ENCODE results near the gene CAMK1. TPM values are rescaled to one million over a fixed set of nuclear protein-coding genes. Genes with fewer than 3 reads are reported as not detected.

The CAMK1 gene
- total RNA-seq (31.2 TPM), polyA plus RNA-seq (ENCODE audit: insufficient read depth, low read depth, low replicate concordance) (52.7 TPM)
- long read RNA-seq, donor 1, partial matches to known transcripts: 15 of 26 reads
- long read RNA-seq, donor 1, other reads (novel, unspliced or antisense): 7 of 26 reads
- long read RNA-seq, donor 2, transcript CAMK1-201 (12 exons, 1,488 nt): major isoform, 8 of 9 reads
- long read RNA-seq, donor 2, partial matches to known transcripts: 0 of 9 reads
- long read RNA-seq, donor 2, other reads (novel, unspliced or antisense): 0 of 9 reads
- long read RNA-seq, donor 3, transcript CAMK1-201 (12 exons, 1,488 nt): major isoform, 6 of 7 reads
- long read RNA-seq, donor 3, partial matches to known transcripts: 0 of 7 reads
- long read RNA-seq, donor 3, other reads (novel, unspliced or antisense): 0 of 7 reads
- long read RNA-seq, donor 4, partial matches to known transcripts: 0 of 4 reads
- long read RNA-seq, donor 4, other reads (novel, unspliced or antisense): 0 of 4 reads
- long read RNA-seq, donor 5: 0 reads
- long read RNA-seq, donor 6, partial matches to known transcripts: 9 of 11 reads
- long read RNA-seq, donor 6, other reads (novel, unspliced or antisense): 0 of 11 reads
- long read RNA-seq, donor 7, transcript CAMK1-201 (12 exons, 1,488 nt): major isoform, 24 of 38 reads
- long read RNA-seq, donor 7, partial matches to known transcripts: 6 of 38 reads
- long read RNA-seq, donor 7, other reads (novel, unspliced or antisense): 8 of 38 reads
- long read RNA-seq, donor 8, transcript CAMK1-201 (12 exons, 1,488 nt): major isoform, 6 of 7 reads
- long read RNA-seq, donor 8, partial matches to known transcripts: 0 of 7 reads
- long read RNA-seq, donor 8, other reads (novel, unspliced or antisense): 0 of 7 reads
- long read RNA-seq, donor 9, partial matches to known transcripts: 0 of 1 reads
- long read RNA-seq, donor 9, other reads (novel, unspliced or antisense): 0 of 1 reads
- long read RNA-seq, donor 10, partial matches to known transcripts: 0 of 1 reads
- long read RNA-seq, donor 10, other reads (novel, unspliced or antisense): 0 of 1 reads

DNA sequence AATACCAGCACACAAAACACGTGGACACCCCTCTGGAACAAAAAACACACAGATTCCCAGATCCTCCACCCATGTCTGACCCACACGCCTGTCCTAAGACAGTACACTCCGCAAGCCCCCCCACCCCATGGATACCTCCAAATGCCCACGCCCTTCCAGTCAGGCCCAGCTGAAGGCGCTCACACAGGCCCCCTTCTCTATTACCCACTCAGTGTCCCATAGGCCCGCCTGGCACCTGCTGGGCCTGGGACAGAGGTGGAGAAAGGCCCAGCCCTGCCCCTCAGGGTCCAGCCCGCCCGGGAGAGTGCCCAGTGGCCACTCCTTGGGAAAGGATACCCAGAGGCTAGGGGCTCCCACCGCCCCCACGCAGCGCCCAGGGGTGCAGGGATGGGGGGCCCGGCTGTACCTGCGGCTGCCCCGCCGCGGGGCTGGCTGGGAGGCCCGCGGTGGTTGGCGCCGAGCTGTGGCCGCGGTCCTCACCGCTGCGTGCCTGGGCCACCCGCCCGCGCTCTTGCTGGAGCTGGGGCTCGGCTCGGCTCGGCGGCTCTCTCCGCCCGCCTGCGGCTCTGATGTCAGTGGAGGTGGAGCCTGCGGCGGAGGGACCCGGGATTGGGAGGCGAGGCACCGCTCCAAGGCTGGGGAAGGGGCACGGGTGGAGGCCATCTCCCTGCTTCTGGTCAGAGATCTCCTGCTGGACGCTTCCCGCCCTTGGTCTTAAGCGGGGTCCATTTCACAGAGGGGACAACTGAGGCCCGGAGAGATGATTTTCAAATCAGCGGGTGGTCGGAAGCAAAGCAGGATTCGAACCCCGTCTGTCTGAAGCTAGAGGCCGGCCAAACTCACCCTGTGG, at the start of gene CAMK1:
Gene CAMK1 (minus strand): TSS at position 522 of the 850 bp plus-strand sequence. CDS start 2,198 bp downstream, outside the sequence.
- Histone ChIP-seq H3K9ac (ENCODE audit: low read length in 3 of 3) (peak within 1 kb of the TSS; percentile 2 to 98 (median 79)), H3K9me3 (ENCODE audit: control insufficient read depth in 2 of 3, insufficient read depth in 1 of 3, low read length in 3 of 3) (no peaks in the 10 kb centered on the region), H3K27ac (ENCODE audit: low read depth in 2 of 2, low read length in 2 of 2) (peak within 1 kb of the TSS; percentile 77 to 91), H3K4me1 (ENCODE audit: control insufficient read depth in 2 of 3, insufficient read depth in 2 of 3, low read depth in 1 of 3, low read length in 3 of 3) (peaks cover 0 to 29% (median 27%) of the 10 kb centered on the region in 3 donors), H3K36me3 (ENCODE audit: control insufficient read depth in 2 of 3, insufficient read depth in 3 of 3, low read length in 3 of 3) (no peaks in the 10 kb centered on the region), H3K4me3 (ENCODE audit: low read length in 3 of 3) (peak within 1 kb of the TSS; percentile 56 to 73 (median 73)), H3K27me3 (ENCODE audit: control insufficient read depth, insufficient read depth, low read length) (no peaks in the 10 kb centered on the region)
- FAIRE-seq (no peak), DNase-seq (peak; percentile 86 to 95 (median 90))
- TF ChIP-seq, protein P1, sequence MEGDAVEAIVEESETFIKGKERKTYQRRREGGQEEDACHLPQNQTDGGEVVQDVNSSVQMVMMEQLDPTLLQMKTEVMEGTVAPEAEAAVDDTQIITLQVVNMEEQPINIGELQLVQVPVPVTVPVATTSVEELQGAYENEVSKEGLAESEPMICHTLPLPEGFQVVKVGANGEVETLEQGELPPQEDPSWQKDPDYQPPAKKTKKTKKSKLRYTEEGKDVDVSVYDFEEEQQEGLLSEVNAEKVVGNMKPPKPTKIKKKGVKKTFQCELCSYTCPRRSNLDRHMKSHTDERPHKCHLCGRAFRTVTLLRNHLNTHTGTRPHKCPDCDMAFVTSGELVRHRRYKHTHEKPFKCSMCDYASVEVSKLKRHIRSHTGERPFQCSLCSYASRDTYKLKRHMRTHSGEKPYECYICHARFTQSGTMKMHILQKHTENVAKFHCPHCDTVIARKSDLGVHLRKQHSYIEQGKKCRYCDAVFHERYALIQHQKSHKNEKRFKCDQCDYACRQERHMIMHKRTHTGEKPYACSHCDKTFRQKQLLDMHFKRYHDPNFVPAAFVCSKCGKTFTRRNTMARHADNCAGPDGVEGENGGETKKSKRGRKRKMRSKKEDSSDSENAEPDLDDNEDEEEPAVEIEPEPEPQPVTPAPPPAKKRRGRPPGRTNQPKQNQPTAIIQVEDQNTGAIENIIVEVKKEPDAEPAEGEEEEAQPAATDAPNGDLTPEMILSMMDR (IDR thresholded peaks at IDR 0.05; ENCODE audit: borderline replicate concordance, extremely low read depth, insufficient read depth): no peak
- intact Hi-C loops (cut with DNase I): no loop called here

DNA sequence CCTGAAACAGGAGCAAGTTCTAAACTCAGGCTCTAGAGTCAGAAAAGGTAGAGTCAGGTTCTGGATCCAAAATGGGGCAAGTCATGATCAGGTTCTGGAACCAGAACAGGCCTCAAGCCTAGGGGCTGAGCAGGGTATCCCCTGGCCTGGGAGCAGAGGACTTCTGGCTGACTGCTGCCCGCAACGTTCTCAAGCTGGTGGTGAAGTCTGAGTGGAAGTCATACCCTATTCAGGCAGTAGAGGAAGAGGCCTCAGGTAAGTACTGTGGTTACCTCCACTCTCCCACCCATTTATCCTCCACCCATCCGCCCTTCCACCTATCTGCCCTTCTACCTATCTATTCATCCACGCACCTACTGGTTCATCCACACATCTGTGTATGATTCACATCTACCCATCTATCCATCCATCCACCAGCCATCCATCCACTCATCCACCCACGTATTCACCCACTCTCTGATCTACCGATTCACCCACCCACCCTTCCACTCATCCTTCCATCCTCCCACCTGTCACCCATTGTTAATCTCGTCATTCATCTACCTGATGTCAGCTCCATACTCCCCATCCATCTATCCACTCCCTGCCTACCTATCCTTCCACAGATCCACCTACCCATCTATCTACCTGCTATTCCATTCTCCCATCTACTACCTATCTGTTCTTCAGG, 49.1 kb upstream of the CAMK1 start:
- Histone ChIP-seq H3K27me3 (ENCODE audit: control insufficient read depth, insufficient read depth, low read length) (no peaks in the 10 kb centered on the region), H3K36me3 (ENCODE audit: control insufficient read depth in 2 of 3, insufficient read depth in 3 of 3, low read length in 3 of 3) (no peaks in the 10 kb centered on the region), H3K4me1 (ENCODE audit: control insufficient read depth in 2 of 3, insufficient read depth in 2 of 3, low read depth in 1 of 3, low read length in 3 of 3) (no peaks in the 10 kb centered on the region), H3K9ac (ENCODE audit: low read length in 3 of 3) (no peak overlapping the region), H3K9me3 (ENCODE audit: control insufficient read depth in 2 of 3, insufficient read depth in 1 of 3, low read length in 3 of 3) (no peaks in the 10 kb centered on the region), H3K4me3 (ENCODE audit: low read length in 3 of 3) (no peak overlapping the region), H3K27ac (ENCODE audit: low read depth in 2 of 2, low read length in 2 of 2) (no peak overlapping the region)
- TF ChIP-seq, protein P1 (IDR thresholded peaks at IDR 0.05; ENCODE audit: borderline replicate concordance, extremely low read depth, insufficient read depth): no peak
- intact Hi-C loops (cut with DNase I): no loop called here
- FAIRE-seq (no peak), DNase-seq (no peak)

DNA sequence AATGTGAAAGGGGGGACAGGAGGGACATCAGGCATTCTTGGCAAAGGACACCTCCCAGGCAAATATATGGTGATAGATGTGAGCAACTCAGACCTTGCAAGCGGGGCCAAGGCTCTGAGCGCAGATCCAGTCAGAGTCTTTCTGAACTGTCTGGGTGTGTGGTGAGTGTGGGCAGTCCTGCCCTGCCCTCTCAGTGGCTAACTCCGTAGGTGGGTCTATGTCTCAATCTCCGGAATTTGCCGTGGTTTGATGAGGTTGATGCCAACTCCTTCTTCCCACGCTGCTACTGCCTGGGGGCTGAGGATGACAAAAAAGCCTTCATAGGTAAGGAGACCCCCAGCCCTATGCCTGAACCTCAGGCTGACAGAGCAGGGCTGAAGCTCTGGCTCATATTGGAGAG, 47.7 kb upstream of the CAMK1 start:
- no peaks in the 10 kb centered on the region for H3K27me3 ChIP-seq (ENCODE audit: control insufficient read depth, insufficient read depth, low read length)
- intact Hi-C loops (cut with DNase I): no loop called here
- no peak overlapping the region for H3K4me3 ChIP-seq (ENCODE audit: low read length in 3 of 3)
- TF ChIP-seq, protein P1 (IDR thresholded peaks at IDR 0.05; ENCODE audit: borderline replicate concordance, extremely low read depth, insufficient read depth): no peak
- DNase-seq (no peak), FAIRE-seq (no peak)
- H3K27ac ChIP-seq (ENCODE audit: low read depth in 2 of 2, low read length in 2 of 2): no peak overlapping the region
- no peaks in the 10 kb centered on the region for H3K4me1 ChIP-seq (ENCODE audit: control insufficient read depth in 2 of 3, insufficient read depth in 2 of 3, low read depth in 1 of 3, low read length in 3 of 3)
- H3K9me3 ChIP-seq (ENCODE audit: control insufficient read depth in 2 of 3, insufficient read depth in 1 of 3, low read length in 3 of 3): no peaks in the 10 kb centered on the region
- H3K9ac ChIP-seq (ENCODE audit: low read length in 3 of 3): no peak overlapping the region
- H3K36me3 ChIP-seq (ENCODE audit: control insufficient read depth in 2 of 3, insufficient read depth in 3 of 3, low read length in 3 of 3): peaks cover 0 to 2% (median 0%) of the 10 kb centered on the region in 3 donors

All from kidney (tissue), 22 donors.